ENCODE results near the gene MFSD1.

- TF ChIP-seq CTCF (IDR thresholded peaks at IDR 0.05) (no peak), POLR2A (IDR thresholded peaks at IDR 0.05) (no peak)
Observed at GRCh38 chr3:158823426-158823825, 21.6 kb downstream of the MFSD1 start.

Data from upper lobe of left lung (tissue), 4 donors.